ENCODE data around the gene TEX22.
"Not testable (repeated sequence)": the region's sequence is repeated elsewhere in the genome, so short reads cannot be mapped to it uniquely, and the experiment has no call there.

Gene TEX22, protein sequence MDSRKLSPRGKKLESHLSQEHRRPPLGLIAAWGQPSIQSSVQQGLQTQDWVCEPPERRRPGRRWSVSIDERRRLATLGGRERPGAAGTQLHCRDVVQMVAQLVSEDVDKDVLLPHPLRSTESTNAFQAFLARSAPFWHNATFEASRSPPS

DNA sequence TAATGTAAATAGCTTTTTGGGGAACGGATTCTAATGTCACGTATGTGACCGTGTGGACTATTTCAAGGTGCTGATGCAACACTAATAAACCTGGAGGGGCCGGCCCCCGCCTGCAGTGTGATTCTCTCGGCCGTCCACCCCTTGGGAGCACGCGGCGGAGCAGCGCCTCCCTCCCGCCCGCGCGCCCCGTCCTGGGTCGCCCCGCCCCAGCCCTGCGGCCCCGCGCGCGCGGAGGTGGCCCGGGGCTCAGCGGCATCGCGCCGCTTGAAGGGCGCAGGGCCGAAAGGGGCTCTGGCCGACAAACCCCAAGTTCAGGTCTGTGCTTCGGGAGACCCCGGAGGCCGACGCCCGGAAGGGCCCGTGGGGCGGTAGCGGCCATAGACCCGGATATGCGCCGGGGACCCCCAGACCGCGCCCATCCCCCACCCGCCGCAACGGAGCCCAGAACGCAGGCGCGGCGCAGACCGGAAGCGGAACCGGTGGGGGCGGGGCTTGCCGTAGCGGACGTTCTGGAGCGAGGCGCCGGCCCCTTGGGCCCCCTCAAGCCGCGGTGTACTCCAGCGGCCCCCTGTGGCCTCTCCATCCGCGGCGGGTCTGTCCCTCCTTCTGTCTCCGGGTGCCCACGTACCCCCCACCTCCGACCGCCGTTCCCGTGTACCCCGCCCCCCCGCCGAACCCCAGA lies at the start of gene TEX22:
TSS of gene TEX22 (plus strand) at position 495 of the 682 bp plus-strand sequence. CDS start 803 bp downstream, outside the sequence.
- no peak for DNase-seq (ENCODE audit: low read depth, low spot score)
- peak within 1 kb of the TSS; percentile 51 for H3K27ac ChIP-seq

DNA sequence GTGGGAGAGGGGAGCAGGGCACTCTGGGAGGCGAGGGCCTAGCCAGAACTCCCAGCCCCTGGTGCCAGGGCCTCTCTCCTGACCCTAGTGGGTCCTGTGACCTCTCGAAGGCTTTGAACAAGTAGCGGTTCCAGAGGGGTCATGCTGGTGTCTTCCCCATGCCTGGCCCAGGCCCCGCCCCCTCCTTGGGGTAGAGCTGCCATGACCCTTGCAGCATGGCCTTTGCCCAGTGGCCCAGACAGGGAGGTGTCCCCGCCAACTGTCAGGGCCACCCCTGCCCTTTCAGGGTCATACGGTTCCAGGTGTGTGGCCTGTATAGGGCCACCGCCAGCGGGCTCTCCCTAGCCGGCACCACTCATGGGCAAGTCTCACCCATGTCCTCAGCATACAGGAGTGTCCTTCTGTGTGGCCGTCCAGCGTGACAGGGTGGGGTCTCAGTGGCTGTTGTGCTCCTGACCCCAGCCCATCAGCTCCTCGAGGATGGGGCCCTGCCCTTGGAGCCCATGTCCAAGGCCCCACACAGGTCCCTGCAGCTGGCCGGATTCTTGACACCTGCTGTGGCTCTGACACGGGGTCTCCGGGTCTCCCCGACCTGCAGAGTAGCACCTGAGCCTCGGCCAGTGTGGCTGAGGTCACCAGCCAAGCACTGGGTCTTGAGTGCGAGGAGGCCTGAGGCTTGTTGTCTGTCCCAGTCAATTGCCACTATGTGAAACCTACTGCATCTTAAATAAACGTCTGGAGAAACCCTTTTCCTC lies 49.2 kb upstream of the TEX22 start:
- H3K27ac ChIP-seq = no peak overlapping the region
- DNase-seq (ENCODE audit: low read depth, low spot score) = no peak

DNA sequence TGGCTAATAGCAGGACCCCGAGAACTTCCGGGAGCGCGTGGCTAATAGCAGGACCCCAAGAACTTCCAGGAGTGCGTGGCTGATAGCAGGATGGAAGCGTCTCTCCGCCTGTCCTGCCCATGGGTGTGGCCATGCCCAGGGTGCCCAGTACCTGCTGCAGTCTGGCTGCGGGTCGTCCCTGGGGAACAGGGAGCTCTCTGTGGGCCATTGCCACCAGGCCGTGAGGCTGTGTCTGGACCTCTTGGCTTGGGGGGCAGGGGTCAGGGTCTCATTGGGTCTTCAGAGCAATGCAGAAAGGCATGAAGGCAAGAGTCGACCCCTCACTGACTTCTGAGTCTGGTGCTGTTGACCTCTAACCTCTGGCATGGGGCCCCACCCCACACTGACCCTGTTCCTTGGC lies 48.3 kb upstream of the TEX22 start:
- H3K27ac ChIP-seq = no peak overlapping the region
- DNase-seq (ENCODE audit: low read depth, low spot score) = no peak

DNA sequence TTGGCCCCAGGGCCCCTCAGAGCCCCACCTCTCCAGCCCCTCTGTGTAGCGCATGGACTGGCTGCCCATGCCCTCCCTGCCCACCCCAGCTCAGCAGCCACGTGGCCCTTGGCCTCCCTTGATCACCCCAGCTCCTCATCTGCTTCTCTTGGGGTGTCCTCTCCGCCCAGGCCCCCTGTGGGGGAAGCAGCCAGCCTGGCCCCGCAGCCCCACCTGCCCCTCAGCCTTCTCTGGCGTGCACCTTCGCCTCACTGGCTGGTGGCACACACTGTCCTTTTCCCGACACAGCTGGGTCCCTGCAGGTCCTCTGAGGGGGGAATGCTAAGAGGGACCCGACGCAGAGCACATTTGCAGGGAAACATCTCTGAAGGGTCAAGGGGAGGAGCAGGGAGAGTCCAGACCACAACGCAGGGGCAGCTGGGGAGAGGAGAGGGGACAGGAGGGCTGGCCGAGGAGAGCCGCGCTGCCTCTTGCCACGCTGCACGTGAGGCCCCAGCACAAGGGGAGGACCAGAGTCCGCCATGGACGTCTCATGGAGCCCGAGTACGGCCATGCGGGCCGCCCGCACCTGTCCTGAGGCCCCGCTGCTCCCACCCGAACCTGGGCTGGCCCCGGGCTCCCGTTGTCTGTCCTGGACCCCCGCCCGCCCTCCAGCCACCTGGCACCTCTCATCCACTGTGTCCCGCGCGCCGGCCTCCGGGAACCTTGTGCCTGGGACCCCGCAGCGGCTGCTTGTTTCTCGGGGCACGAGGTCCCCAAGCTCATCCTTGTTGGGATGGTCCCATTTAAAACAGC lies 47.7 kb upstream of the TEX22 start:
- DNase-seq (ENCODE audit: low read depth, low spot score) = no peak
- H3K27ac ChIP-seq = no peak overlapping the region

DNA sequence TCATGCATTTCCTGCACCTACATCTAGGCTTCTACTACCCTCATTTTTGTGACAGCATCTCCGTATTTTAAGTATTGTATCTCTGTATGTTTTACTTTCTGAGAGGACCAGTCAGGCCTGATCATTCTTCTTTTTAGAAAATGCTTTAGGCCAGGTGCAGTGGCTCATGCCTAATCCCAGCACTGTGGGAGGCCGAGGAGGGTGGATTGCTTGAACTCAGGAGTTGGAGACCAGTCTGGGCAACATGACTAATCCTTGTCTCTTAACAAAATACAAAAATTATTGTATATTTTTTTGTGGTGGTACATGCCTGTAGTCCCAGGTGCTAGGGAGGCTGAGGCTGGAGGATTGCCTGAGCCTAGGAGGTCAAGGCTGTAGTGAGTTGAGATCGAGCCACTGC lies 46.9 kb upstream of the TEX22 start:
- DNase-seq (ENCODE audit: low read depth, low spot score) = no peak
- H3K27ac ChIP-seq = no peak overlapping the region

DNA sequence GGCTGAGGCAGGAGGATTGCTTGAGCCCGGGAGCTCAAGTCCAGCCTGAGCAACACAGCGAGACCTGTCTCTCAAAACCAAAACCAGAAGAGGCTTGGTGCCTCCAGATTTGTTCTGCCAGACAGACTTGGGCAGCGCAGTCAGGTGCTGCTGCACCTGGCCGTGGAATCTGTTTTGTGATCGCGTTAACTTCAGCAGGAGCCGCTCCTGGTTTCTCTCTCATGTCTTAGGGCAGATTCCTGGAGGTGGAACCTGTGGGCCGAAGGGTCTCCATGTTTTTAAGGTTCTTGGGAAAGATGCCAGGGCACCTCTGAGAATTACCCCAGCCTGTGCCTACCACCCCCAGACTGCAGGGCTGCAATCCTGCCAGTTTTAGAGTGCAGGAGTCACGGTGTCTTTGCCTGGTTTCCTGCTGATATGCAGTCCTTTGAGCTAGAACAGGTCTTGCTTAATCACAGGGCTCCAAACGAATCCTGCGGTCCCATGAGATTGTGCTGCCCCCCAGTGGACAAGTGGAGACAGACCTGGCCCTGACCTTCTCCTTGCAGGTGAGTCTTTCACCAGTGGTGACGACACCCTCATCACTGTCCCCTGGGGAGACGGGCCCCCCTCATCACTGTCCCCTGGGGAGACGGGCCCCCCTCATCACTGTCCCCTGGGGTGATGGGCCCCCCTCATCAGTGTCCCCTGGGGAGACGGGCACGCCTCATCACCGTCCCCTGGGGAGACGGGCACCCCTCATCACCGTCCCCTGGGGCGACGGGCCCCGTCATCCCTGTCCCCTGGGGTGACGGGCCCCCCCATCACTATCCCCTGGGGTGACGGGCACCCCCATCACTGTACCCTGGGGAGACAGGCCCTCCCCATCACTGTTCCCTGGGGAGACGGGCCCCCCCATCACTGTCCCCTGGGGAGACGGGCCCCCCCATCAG lies 46.2 kb upstream of the TEX22 start:
- no peak overlapping the region for H3K27ac ChIP-seq
- peak; percentile 58 for DNase-seq (ENCODE audit: low read depth, low spot score)

DNA sequence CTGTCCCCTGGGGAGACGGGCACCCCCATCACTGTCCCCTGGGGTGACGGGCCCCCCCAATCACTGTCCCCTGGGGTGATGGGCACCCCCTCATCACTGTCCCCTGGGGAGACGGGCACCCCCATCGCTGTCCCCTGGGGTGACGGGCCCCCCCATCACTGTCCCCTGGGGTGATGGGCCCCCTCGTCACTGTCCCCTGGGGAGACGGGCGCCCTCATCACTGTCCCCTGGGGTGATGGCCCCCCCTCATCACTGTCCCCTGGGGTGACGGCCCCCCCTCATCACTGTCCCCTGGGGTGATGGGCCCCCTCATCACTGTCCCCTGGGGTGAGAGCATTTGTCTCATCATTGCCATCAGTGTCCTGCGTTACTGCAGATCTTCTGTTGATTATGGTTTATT lies 45.2 kb upstream of the TEX22 start:
- no peak for DNase-seq (ENCODE audit: low read depth, low spot score)
- H3K27ac ChIP-seq = no peak overlapping the region

DNA sequence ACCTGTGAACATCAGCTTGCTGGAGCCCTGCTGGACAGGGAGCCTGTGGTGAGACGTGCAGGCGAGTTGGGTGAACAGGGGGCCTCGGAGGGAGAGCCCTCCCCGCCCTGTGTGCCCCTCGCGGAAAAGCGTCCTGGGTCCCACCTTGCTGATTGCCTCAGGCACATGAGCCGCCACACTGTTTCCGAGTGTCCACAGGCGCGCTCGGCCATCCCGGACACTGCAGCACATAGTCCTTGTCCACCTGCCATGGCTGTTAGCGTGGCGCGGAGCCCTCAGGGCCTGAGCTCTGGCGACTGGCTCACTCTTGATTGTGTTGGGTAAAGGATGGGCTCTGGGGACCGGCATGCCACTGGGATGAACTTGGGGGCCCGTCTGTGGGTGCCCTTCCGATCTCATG lies 43.8 kb upstream of the TEX22 start:
- no peak for DNase-seq (ENCODE audit: low read depth, low spot score)

DNA sequence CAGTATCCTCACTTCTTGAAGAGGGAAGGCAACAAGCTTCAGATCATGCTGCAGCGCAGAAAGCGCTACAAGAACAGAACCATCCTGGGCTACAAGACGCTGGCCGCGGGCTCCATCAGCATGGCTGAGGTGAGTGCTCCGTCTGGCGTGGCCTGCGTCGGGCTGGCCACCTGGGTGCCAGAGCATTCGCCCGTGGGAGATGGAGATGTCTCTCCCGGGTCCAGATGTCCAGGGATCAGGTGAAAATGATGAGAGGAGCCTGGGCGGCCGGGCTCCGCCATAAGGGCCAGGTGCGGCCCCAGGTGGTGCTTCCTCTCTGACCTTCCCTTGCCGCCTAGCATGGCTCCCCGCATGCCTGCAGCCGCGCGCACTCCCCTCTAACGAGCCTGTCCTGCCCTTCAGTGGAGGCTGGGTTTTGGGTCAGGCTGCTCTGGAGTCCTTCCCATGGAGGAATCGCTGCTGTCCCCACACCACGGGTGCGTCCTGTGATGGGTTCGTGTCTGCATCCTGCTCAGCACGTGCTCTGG lies 43.2 kb upstream of the TEX22 start:
- no peak for DNase-seq (ENCODE audit: low read depth, low spot score)
- H3K27ac ChIP-seq = no peak overlapping the region

More for the DNA sequence above, 43.8 kb upstream of the TEX22 start:
- H3K27ac ChIP-seq = no peak overlapping the region

DNA sequence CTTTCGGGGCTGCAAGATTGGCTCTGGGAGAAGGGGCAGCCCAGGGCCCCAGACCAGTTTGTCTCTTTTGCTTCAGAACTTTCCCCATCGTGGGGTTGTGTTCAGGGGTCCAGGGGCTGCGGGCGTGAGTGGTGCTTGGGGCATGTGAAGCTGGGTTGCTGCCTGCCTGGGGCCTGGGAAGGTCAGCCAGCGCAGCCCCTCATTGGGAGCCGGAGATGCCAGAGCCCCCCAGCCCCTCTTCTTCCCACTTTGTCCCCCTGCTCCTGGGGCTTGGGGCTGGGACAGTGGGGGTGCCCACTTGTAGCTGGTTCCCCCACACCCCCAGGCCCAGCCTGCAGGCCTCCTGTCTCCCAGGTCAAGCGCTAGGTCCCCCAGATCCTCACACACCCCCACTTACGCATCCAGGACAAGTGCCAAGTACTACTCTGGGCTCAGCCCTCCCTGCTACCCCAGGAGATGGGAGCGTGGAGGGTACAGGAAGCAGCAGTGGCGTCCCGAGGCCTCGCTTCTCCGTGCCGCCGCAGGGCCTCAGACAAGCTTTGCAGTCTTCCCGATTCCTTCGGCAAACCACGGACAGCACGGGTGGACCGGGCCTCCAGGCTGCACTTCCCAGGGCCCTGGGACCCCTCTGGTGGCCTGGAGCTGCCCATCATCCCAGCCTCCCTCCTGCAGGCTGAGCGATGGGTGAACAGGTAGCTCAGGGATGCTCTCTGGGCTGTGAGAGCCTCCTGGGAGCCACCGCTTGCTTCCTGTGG lies 42.3 kb upstream of the TEX22 start:
- DNase-seq (ENCODE audit: low read depth, low spot score) = no peak
- H3K27ac ChIP-seq = no peak overlapping the region

DNA sequence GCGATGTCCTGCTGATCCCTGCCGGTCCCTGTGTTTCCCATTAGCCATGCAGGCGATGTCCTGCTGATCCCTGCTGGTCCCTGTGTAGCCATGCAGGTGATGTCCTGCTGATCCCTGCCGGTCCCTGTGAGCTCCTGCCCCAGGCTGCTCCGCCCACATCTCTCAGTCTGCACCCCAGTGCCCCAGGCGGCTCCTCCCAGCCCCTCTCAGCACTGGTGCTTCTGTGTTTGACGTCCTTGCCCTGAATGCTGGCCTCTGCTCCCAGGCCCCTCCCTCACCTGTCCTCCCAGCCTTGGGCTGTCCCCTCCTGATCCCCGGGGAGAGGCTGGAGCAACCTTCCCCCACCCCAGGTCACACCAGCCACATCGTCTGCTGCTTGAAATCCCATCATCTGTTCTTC lies 41.4 kb upstream of the TEX22 start:
- no peak overlapping the region for H3K27ac ChIP-seq
- DNase-seq (ENCODE audit: low read depth, low spot score) = no peak

DNA sequence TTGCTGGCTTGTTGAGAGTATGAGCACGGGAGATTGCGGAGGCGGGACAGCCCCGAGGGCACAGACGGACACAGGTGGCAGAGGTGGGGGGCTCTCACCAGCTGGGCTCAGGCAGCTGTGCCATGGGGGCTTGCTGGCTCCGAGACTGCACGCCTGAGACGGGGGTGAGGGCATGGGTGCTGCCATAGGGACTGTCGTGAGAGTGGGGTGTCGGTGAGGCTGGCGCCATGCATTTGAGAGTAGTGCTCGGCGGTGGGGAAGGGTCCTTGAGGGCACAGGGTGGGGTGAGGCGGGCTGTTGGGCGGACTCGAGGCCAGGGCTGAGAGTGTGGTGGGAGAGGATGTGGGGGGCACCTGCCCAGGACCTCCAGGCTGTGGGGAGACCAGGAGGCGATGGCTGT lies 40.7 kb upstream of the TEX22 start:
- DNase-seq (ENCODE audit: low read depth, low spot score) = no peak
- H3K27ac ChIP-seq = no peak overlapping the region

DNA sequence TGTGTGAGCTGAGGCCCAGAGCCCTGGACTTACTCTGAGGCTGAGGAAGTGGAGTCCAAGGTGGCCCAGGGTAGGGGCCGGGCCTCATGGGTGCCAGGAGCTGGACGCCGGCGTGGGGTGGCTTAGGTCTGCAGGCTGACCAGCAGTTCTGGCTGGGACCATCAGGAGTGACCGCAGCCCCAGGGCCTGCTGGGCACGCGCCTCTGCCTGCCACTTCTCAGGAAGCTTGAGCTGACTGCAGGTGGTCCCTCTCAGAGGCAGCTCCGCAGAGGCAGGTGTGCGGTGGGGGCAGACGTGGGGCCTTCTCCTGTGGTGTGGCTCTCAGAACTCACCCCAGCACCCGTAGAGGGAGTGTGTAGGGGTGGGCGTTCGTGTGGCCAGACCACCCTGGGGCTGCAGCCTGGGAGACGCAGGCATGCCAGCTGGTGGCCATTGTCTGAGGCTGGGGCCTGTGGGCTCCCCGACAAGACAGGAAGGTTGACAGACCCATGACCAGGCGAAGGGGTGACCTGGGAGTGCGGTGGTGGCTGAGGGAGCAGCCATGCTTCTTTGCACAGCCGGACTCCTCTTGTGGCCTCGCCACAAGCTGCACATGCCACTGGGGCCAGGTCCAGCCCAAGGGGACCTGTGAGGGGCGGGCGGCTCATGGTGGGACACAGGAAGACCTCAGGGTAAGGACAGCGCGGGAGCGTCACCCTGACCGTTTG lies 40.0 kb upstream of the TEX22 start:
- DNase-seq (ENCODE audit: low read depth, low spot score) = no peak
- H3K27ac ChIP-seq = no peak overlapping the region

DNA sequence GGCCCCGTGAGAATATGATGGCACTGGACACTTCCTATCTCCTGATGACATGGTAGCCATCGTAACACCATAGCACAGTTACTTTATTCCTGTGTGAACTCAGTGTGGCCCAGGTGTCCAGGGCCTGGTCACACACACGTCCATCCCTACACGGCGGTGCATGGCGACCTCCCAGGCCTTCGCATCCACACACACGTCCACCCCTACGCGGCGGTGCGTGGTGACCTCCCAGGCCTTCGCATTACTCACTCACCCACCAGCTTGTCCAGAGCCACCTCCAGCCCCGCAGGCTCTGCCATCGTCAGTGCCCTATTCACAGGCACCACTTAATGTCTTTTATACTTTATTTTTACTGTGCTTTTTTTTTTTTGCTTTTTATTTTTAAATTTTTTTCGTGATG lies 39.4 kb upstream of the TEX22 start:
- no peak overlapping the region for H3K27ac ChIP-seq
- DNase-seq (ENCODE audit: low read depth, low spot score) = no peak

DNA sequence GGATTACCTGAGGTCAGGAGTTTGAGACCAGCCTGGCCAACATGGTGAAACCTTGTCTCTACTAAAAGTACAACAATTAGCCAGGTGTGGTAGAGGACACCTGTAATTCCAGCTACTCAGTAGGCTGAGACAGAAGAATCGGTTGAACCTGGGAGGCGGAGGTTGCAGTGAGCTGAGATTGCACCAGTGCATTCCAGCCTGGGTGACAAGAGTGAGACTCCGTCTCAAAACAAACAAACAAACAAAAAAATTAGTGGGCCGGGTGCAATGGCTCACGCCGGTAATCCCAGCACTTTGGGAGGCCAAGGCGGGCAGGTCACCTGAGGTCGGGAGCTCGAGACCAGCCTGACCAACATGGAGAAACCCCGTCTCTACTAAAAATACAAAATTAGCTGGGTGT lies 36.9 kb upstream of the TEX22 start:
- DNase-seq (ENCODE audit: low read depth, low spot score) = not testable (repeated sequence)

DNA sequence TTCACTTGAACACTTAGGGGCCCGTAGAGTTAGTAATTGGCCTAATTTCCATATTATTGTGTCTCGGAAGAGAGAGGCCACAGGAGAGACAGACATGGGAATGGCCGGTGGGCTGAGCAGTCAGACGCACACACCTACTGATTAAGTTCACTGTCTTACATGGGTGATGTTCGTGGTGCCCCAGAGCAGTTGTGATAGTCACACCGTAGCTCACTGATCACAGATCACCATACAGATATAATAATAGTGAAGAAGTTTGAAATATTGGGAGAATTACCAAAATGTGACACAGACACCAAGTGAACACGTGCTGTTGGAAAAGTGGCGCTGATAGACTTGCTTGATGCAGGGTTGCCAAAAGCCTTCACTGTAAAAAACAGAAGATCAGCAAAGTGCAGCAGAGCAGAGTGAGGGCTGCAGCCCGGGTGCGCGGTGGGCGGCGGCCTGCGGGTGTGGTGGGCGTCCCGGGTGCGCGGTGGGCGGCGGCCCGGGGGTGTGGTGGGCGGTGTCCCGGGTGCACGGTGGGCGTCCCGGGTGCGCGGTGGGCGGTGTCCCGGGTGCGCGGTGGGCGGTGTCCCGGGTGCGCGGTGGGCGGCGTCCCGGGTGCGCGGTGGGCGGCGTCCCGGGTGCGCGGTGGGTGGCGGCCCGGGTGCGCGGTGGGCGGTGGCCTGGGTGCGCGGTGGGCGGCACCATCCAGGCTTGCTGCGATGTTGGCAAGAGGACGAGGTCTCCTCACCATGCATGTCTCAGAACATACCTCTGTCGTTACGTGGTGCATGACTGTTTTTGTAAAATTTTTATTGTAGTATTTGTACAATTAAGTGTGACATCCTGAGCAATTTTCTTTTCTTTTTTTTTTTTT lies 34.3 kb upstream of the TEX22 start:
- peak; percentile 26 for DNase-seq (ENCODE audit: low read depth, low spot score)
- H3K27ac ChIP-seq = no peak overlapping the region

More for the DNA sequence above, 36.9 kb upstream of the TEX22 start:
- not testable (repeated sequence) for H3K27ac ChIP-seq

DNA sequence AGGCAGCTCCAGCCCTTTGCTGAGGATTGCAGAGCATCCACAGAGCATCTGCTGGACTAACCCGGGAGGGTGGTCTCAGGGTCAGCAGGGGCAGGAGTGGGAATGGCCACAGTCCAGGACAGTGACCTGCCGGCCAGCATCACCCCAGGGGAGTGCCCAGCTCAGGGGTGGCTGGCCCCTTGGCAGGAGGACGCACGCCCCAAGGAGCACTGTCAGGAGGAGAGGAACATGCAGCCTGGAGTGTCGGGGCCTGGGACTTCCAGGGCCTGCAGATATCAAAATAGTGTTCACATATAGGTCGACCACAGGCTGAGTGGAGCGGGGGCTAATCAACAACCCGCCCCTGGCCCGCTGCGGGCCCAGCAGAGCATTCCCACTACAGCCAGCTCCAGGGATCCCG lies 33.2 kb upstream of the TEX22 start:
- no peak for DNase-seq (ENCODE audit: low read depth, low spot score)
- H3K27ac ChIP-seq = no peak overlapping the region

Measured in epithelial cell of prostate (primary cell).